ENCODE results near the gene TRIM27.
"Not testable (repeated sequence)": the region's sequence is repeated elsewhere in the genome, so short reads cannot be mapped to it uniquely, and the experiment has no call there.

TRIM27 gene

DNA sequence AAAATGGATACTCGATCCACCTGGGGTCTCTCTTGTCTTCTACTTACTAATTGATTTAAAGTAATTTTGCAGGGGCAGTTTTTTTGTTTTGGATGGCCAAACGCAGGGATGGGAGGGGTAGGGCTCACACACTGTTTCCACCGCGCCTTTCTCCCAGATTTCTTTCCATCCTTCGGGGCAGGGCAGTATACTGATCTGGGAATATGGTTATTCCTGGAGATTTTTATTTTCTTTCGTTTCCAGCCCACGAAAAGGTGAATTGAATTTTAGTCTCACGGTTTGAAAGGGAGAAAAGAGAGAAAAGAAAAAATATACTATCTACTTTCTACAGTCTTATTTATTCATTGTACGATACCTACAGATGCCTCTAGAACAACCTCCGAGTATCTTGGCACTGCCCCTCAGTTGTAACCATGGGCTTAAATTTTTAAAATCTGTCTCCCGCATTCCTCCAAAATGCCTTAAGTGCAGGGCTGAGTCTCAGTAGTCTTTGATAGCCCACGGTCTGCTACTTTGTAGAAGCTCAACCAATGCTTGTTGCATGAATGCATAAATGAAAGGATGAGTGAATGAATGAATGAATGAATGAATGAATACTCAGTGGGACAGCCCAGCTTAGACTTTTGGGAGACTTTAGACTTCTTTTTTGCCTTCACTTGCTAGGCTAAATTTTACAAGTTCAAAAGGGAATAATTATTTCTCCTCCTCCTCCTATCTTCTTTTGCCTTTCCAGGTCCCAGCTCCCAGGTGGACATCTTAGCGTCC is 18.1 kb upstream of the TRIM27 start:
- DNase-seq: no peak

DNA sequence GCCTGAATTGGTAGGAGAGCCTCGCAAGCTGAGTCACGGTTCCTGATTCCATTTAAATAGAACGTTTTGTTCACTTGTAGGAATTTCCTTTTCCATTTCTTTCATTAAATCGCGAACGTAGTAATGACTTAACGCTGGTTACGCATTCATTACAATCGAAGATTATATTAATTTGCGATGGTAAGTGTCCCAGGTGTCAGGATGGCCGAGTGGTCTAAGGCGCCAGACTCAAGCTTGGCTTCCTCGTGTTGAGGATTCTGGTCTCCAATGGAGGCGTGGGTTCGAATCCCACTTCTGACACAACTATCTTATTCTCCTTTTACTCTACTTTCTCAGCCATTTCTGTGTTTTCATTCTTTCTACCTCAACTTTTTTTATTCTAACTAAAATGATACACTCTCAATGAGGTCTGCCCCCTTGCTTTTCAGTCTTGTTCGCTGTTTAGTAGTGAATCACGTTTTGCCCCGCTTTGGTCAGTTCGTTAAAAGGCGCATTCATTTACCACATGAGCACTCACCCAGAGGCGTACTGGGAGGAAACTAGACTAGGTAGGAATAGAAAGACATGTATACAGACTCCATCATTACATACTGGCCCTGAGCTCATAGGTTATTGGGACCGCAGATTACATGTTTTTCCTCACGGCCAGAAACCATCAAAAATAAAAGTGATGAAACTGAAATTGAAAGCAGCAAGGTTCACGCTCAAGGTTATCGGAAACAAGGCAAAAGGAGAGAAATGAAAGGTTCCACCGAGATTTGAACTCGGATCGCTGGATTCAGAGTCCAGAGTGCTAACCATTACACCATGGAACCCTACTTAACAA is 17.3 kb upstream of the TRIM27 start:
- DNase-seq: no peak

- no peak for DNase-seq
Measured at GRCh38 chr6:28940294-28940857, 16.6 kb upstream of the TRIM27 start.

DNA sequence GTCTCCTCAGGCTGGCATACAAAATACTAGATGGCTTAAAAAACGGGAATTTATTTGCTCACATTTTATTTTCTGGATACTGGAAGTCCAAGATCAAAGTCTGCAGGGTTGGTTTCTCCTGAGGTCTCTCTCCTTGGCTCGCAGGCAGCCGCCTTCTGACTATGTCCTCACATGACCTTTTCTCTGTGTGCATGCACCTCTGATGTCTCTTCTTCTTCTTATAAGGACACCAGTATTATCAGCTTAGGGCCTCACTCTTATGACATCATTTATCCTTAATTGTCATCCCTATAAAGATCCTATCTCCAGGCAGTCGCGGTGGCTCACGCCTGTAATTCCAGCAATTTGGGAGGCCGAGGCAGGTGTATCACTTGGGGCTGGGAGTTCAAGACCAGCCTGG is 9.3 kb upstream of the TRIM27 start:
- no peak for DNase-seq

- DNase-seq: no peak
Measured at GRCh38 chr6:28929887-28930620, 6.3 kb upstream of the TRIM27 start.

GRCh38 chr6:28929339-28929738 is 5.6 kb upstream of the TRIM27 start:
- not testable (repeated sequence) for DNase-seq

DNA sequence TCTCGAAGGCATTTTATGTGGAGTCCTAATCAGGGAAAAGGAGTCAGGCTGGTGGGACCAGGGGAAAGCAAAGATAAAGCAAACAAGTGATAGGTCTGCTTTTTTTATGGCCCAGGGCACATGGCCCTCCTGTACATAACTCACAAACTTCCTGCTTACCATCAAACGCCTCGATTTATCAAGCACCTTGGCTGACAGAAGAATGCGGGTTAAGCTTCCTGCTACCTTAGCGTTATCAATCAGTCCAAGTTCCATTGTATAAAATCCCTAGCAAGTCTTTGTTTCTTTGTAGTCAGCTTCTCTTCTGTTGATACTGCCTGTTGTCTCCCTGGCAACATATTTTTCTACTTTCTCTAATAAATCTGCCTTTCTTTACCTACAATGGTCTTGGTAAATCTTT is 4.1 kb upstream of the TRIM27 start:
- DNase-seq: no peak

GRCh38 chr6:28922821-28923317 is 916 bp downstream of the TRIM27 start:
- peak; percentile 38 for DNase-seq

- no peak for DNase-seq
Measured at GRCh38 chr6:28922004-28922820, 1.6 kb downstream of the TRIM27 start.

DNA sequence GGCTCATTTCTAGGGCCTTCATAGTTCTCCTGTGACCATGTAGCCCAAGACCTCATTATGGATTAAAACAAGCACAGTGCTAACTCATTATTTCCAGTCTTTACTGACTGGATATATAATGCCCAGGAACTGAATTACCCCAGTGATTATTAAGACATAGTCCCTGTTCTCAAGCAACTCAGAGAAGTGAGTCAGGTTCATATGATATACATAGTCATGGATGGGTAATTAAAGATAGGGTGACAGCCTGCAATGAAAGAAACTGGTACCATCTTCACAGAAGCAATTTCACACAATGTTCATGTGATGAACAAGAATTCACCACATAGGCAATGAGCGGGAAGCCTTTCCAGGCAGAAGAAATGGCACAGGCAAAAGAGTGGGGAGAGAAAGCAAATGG is 3.5 kb downstream of the TRIM27 start:
- no peak for DNase-seq

DNA sequence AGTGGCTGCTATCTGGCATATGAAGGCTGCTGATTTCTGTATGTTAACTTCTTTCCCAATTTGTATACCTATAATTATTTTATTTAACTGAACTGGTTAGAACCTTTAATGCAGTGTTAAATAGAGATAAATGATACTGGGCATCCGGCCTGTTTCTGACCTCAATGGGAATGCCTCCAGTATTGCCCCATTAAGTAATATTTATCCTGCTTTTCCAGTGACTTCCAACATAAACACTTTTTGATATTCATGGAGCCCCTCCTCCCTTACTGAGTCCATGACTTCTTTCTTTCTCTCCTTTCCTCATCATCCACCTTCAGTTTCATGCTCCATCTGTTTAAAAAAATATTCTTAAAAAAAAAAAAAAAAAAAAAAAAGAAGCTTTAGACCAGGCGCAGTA is 8.8 kb downstream of the TRIM27 start:
- no peak for DNase-seq

GRCh38 chr6:28910901-28911690 is 12.7 kb downstream of the TRIM27 start:
- no peak for DNase-seq

DNA sequence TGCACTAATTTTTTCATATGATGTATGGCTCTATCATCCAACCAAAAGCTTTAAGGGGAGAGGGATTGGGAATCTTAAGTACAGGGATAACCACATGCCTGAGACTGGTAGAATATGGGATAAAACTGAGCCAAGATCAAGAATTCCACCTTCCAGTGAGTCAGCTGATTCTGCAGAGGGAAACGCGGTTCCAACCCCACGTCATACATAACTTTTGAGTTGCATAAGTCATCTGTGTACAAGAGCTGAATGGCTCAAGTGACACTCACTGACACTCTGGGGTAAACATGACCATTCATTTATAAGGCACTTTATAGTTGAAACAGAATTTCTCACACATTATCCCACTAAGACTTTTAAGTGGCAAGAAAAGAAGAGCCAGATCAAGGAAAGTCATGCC is 16.4 kb downstream of the TRIM27 start:
- no peak for DNase-seq

DNA sequence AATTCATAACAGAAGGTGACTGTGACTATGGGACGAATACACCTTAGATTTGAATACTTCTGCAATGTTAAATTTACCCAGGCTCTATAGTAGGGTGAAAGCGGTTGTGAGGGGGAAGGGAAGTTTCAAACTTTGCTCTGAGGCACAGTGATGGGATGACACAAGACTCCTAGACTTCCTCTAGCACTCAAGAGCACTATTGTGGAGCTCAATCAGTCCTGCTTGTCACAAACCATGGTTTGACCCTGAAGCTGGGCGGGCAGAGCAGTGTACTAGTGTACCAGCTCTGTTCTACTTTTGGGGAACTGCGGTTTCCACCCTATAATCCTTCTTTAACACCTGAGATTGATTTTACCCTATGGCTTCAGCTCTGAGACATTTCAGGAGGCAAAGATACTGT is 17.1 kb downstream of the TRIM27 start:
- DNase-seq: no peak

- no peak for DNase-seq
Measured at GRCh38 chr6:28903686-28904085, 20.1 kb downstream of the TRIM27 start.

GRCh38 chr6:28901831-28902230 is 22.0 kb downstream of the TRIM27 start:
- no peak for DNase-seq

- DNase-seq: no peak
Measured at GRCh38 chr6:28900577-28901256, 23.1 kb downstream of the TRIM27 start.

DNA sequence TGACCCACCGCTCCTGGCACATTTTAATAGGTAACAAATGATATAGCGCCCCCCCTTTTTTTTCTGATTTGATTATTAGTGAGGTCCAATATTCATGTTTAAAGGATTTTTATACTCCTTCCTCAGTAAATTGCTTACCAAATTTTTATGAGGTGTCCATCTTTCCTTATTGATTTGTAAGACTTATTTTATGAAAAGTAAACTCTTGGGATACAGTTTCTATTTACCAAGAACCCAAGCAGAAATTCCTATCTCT is 25.1 kb downstream of the TRIM27 start:
- DNase-seq: no peak

- DNase-seq: no peak
Measured at GRCh38 chr6:28897369-28897745, 26.4 kb downstream of the TRIM27 start.

DNA sequence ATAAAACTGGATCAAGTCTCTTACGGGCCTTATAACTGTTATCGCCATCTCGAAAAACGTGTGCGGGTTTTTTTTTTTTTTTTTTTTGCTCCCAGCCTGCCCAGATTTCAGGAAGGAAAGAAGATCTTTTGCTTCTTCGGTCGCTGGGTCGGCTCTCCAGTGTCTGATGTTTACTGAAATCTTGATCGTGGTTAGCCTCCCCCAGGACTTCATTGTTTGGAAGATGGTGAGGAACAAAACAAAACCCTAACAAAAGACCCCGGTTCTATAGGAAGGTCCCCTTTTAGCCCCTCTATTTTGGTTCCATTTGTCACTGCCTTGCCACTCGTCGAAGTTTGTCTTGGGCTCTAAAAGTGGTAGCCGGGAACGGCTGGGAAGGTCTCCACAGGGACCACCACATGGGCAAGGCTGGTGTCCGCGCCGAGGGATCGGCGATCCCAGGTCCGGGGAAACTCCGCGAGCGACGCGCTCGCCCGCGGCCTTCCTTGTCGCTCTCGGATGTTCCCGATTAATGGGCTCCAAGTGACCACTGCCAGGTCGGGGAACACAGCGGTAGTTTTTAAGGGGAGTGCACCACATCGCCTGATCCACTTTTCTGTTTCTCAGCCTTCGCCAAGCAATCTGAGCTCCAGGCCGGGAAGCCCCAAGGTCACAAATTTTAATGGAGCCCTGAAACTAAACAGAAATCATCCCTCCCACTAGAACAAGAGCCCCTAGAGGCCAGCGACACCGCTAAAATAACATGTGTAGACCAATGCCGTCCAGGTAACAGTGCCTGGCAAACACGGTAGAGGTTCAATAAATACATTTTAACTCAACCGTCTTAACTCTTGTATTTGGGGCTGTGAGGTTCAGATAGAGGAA is 27.0 kb downstream of the TRIM27 start:
- DNase-seq: peak; percentile 13
